GM12872 (cell line): ENCODE measurements around the gene VWA8.

Source experiments
- TF ChIP-seq, protein P1 (sequence below): IDR thresholded peaks from 3 replicates; pipeline ENCODE4 v1.5.1; 2011; ENCODE audit warnings: low read depth, mild to moderate bottlenecking, low read length, moderate library complexity; ENCODE audit not compliant: insufficient read depth

Gene VWA8

DNA sequence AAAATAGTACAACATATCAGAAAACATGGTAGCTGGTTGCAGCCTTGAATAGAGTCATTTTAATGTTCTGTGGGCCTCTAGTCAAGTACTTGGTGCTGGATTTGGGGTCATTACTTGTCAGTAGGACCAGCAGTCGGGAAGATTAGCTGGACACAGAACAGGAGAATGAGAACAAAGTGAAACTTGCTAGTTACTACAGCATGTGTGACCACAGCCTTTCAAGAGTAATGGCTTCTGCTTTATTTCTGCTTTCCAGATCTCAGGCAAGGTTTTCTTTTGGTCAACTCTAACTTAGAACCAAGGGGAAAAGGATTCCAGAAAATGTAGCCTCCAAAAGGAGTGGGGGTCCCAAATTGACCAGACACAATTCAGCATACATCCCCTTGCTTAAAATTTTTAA lies 17.1 kb upstream of the VWA8 start:
- TF ChIP-seq, protein P1, sequence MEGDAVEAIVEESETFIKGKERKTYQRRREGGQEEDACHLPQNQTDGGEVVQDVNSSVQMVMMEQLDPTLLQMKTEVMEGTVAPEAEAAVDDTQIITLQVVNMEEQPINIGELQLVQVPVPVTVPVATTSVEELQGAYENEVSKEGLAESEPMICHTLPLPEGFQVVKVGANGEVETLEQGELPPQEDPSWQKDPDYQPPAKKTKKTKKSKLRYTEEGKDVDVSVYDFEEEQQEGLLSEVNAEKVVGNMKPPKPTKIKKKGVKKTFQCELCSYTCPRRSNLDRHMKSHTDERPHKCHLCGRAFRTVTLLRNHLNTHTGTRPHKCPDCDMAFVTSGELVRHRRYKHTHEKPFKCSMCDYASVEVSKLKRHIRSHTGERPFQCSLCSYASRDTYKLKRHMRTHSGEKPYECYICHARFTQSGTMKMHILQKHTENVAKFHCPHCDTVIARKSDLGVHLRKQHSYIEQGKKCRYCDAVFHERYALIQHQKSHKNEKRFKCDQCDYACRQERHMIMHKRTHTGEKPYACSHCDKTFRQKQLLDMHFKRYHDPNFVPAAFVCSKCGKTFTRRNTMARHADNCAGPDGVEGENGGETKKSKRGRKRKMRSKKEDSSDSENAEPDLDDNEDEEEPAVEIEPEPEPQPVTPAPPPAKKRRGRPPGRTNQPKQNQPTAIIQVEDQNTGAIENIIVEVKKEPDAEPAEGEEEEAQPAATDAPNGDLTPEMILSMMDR: no peak

DNA sequence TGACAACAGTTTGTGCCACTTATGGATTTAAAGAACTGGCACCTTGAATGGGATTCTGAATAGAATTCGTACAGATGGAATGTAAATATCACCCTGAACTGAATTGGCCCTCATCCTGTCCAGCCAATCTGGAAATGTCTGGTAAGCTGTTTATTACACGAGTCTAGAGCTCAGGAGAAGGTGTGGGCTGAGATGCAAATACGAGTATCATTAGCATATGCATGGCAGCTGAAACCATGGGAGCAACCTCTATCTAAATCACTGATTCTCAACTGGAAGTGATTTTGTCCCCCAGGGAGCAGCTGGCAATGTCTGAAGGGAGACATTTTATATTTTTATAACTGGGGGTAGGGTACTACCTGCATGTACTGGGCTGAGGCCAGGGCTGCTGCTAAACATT lies 15.6 kb upstream of the VWA8 start:
- TF ChIP-seq, protein P1: no peak

DNA sequence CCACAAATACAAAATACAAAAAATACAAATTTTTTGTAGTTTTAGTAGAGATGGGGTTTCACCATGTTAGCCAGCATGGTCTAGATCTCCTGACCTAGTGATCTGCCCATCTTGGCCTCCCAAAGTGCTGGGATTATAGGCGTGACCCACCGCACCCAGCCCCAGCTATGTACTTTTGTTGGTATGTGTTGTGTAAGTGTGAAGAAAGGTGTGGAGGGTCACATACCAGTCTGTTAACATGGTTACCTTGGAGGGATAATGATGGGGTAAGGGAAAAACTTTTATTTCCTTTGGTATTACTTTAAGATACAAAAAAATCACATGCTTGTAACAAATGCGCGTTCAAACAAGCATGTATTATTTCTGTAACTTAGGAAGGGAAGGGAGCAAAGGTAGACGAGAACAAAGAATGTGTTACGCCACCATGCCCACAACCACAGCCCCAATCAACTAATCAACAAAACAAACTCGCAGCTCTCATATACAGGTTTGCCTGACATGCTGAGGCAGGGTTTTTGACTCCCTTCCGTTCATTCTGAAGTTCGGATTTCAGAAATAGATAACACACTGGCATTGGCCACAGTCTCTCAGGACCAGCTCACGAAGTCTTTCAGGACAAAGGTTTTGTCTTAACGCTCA lies 13.5 kb upstream of the VWA8 start:
- TF ChIP-seq, protein P1: no peak

DNA sequence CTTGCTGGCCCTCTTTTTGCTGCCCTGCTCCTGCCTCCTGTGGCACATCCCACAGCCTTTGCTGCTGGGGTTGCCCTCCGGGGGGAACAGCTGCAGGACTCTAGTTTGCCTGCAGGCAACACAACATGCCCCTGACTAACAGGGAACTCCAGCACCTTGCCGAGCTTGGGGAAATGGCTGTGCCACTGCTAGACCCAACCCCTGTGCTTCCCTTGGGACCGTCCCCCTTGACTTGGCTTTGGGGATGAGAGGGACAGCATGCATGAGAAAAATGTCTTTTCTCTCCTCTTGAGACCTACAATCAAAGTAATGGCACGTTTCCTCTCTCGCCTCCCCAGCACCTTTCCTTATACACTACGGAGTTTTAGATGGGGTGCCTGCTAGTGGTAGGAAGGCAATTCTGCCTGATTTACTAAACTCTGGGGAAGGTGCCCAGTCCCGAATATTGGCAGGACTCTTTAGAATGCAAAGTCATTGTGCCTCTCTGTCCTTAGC lies 12.4 kb upstream of the VWA8 start:
- TF ChIP-seq, protein P1: no peak

DNA sequence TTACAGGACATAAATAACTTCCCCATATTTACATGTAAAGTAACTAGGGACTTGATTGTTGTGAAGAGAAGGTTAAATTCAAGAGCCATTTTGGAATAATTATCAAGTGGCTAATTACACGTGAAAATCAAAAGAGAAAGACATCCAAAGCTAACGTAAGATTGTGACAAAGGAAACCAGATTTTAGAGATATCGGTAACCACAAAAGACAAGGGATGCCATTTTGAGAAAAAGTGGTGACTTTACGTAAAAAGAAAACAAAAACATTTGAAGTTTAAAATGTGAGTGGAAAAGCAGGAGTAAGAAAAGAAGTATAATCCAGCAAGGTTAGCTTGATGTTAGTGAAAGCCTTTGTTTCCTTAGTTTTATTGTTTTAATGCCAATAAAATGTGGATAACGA lies 10.9 kb upstream of the VWA8 start:
- TF ChIP-seq, protein P1: no peak

DNA sequence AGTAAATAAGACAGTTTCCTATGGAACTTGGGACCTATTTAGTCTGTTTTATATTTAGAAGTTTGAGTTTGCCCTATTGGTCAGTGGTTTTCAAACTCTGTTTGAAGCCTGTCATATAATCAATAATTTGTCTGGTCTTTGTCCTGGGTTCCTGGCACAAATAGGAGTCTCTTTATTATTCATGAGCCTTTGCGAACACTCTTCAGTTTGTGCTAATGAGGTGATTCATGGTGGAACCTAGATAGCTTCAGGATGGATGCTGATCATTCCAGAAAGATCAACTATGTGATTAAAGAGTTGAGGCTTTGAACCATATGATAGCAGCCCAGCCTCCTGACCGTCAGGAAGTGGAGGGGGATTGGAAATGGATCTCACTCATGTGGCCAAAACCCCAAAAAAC lies 10.0 kb upstream of the VWA8 start:
- TF ChIP-seq, protein P1: no peak

DNA sequence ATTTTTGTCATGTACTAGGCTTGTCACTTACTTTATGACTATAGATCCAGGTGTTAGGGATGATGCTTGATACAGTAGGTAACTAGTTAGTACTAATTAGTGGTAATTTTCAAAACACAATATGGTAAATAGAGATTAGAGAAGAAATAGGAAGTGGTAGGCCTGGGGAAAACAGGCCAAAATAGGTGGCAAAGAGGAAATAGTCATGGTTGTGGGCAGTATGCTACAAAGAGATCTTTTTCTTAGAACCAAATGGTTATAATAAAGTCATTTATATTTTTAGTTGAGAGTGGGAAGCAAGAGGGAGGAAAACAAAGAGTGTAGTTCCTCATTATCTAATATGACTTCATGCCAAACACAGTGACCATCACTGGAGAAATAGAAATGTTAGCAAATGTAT lies 9.1 kb upstream of the VWA8 start:
- TF ChIP-seq, protein P1: no peak
